WTC11 (cell line): ENCODE results near the gene TMEM184A. TPM values are rescaled to one million over a fixed set of nuclear protein-coding genes. Genes with fewer than 3 reads are reported as not detected.

Experiments
- ATAC-seq: fragments of 200-7000 bp; cut with Tn5 transposase; 2 replicates; pipeline ENCODE4 v1.10.0; 2021; ENCODE audit warnings: mild to moderate bottlenecking, moderate library complexity
- CTCF ChIA-PET: fragments of 300-600 bp; sonication (Branson Sonifier 250); formaldehyde crosslinking; loops from one replicate; lab custom pipeline; 2021; ENCODE audit warnings: antibody characterized with exemption; lab: Charles Lee
- POLR2A ChIA-PET: fragments of 350-600 bp; sonication (Branson Sonifier 250); formaldehyde crosslinking; loops from one replicate; lab custom pipeline; 2021; ENCODE audit warnings: antibody characterized with exemption; lab: Charles Lee
- DNase-seq: peaks from one replicate; pipeline ENCODE4 v3.0.0; 2021; ENCODE audit warnings: low spot score
- H3K27ac Mint-ChIP-seq: 2 replicates; pipeline ENCODE4 v1.8.0; 2021; ENCODE audit warnings: mixed read lengths
- H3K27me3 Mint-ChIP-seq: 2 replicates; pipeline ENCODE4 v1.8.0; 2021; ENCODE audit warnings: low read depth, mild to moderate bottlenecking, moderate library complexity, mixed read lengths
- H3K36me3 Mint-ChIP-seq: 2 replicates; pipeline ENCODE4 v1.8.0; 2021; ENCODE audit warnings: mixed read lengths
- H3K4me1 Mint-ChIP-seq: 2 replicates; pipeline ENCODE4 v1.8.0; 2022; ENCODE audit warnings: mixed read lengths
- H3K4me3 Mint-ChIP-seq: 2 replicates; pipeline ENCODE4 v1.8.0; 2021; ENCODE audit warnings: mild to moderate bottlenecking, moderate library complexity, mixed read lengths
- H3K9me3 Mint-ChIP-seq: 2 replicates; pipeline ENCODE4 v1.8.0; 2021; ENCODE audit warnings: mixed read lengths
- AFF4 ChIP-seq: sonication (generic); formaldehyde crosslinking; IDR thresholded peaks from 2 replicates; pipeline ENCODE4 v1.8.1; 2023; ENCODE audit warnings: mild to moderate bottlenecking, missing genetic modification reagents, borderline replicate concordance
- CREB1 ChIP-seq: sonication (generic); formaldehyde crosslinking; IDR thresholded peaks from 2 replicates; pipeline ENCODE4 v1.8.0; 2023; ENCODE audit warnings: mild to moderate bottlenecking, missing genetic modification reagents
- E2F4 ChIP-seq: sonication (generic); formaldehyde crosslinking; IDR thresholded peaks from 2 replicates; pipeline ENCODE4 v1.8.1; 2022; ENCODE audit warnings: low read depth, mild to moderate bottlenecking, moderate library complexity, missing genetic modification reagents, borderline replicate concordance
- ELF4 ChIP-seq: sonication (generic); formaldehyde crosslinking; IDR thresholded peaks from 2 replicates; pipeline ENCODE4 v1.8.1; 2022; ENCODE audit warnings: low read depth, mild to moderate bottlenecking, moderate library complexity, missing genetic modification reagents
- GRHL2 ChIP-seq: fragments of 250-450 bp; sonication (Bioruptor Pico); IDR thresholded peaks from 2 replicates; pipeline ENCODE4 v1.8.0; 2022; ENCODE audit warnings: mild to moderate bottlenecking, moderate library complexity; ENCODE audit not compliant: insufficient replicate concordance, severe bottlenecking
- IRF2 ChIP-seq: sonication (generic); formaldehyde crosslinking; IDR thresholded peaks from 2 replicates; pipeline ENCODE4 v1.8.0; 2022; ENCODE audit warnings: low read depth, missing genetic modification reagents, borderline replicate concordance
- MAX ChIP-seq: sonication (generic); formaldehyde crosslinking; IDR thresholded peaks from 2 replicates; pipeline ENCODE4 v1.8.0; 2022; ENCODE audit warnings: mild to moderate bottlenecking, missing genetic modification reagents
- NR2C2 ChIP-seq: sonication (generic); formaldehyde crosslinking; IDR thresholded peaks from 2 replicates; pipeline ENCODE4 v1.8.0; 2022; ENCODE audit warnings: mild to moderate bottlenecking, missing genetic modification reagents
- SMAD3 ChIP-seq: sonication (generic); formaldehyde crosslinking; IDR thresholded peaks from 2 replicates; pipeline ENCODE4 v1.8.0; 2022; ENCODE audit warnings: missing genetic modification reagents, mild to moderate bottlenecking, borderline replicate concordance
- SOX15 ChIP-seq: fragments of 250-450 bp; sonication (Bioruptor Pico); IDR thresholded peaks from 2 replicates; pipeline ENCODE4 v1.9.0; 2021; ENCODE audit warnings: mild to moderate bottlenecking
- TCF7 ChIP-seq: sonication (generic); formaldehyde crosslinking; IDR thresholded peaks from 2 replicates; pipeline ENCODE4 v1.8.0; 2022; ENCODE audit warnings: mild to moderate bottlenecking, low read depth, missing genetic modification reagents, moderate library complexity
- TEAD4 ChIP-seq: sonication (generic); formaldehyde crosslinking; IDR thresholded peaks from 2 replicates; pipeline ENCODE4 v1.8.0; 2022; ENCODE audit warnings: mild to moderate bottlenecking, missing genetic modification reagents
- USF1 ChIP-seq: sonication (generic); formaldehyde crosslinking; IDR thresholded peaks from 2 replicates; pipeline ENCODE4 v1.8.0; 2022; ENCODE audit warnings: mild to moderate bottlenecking, missing genetic modification reagents
- USF2 ChIP-seq: sonication (generic); formaldehyde crosslinking; IDR thresholded peaks from 2 replicates; pipeline ENCODE4 v1.8.1; 2023; ENCODE audit warnings: mild to moderate bottlenecking, missing genetic modification reagents, moderate library complexity
- ZNF423 ChIP-seq: fragments of 250-450 bp; sonication (Bioruptor Pico); IDR thresholded peaks from 2 replicates; pipeline ENCODE4 v2.1.2; 2022; ENCODE audit warnings: mild to moderate bottlenecking, moderate library complexity
- ZNF532 ChIP-seq: fragments of 250-450 bp; sonication (Bioruptor Pico); IDR thresholded peaks from 2 replicates; pipeline ENCODE4 v1.9.0; 2021; ENCODE audit warnings: mild to moderate bottlenecking, borderline replicate concordance
- ZNF671 ChIP-seq: fragments of 250-450 bp; sonication (Bioruptor Pico); IDR thresholded peaks from 2 replicates; pipeline ENCODE4 v1.8.0; 2021; ENCODE audit warnings: mild to moderate bottlenecking
- total RNA-seq: library from RNA; stranded (reverse); gene quantifications from 3 replicates; pipeline ENCODE4 v1.2.3, GENCODE V29; 2021

The TMEM184A gene
- total RNA-seq, 1 experiment from 2014 or later = 1.4 TPM

GRCh38 chr7:1586126-1586826 is 30.3 kb upstream of the TMEM184A start:
- Mint-ChIP-seq H3K9me3 (peaks cover 16% of the 10 kb centered on the region), H3K27ac (no peak overlapping the region), H3K4me3 (no peak overlapping the region), H3K36me3 (peaks cover 11% of the 10 kb centered on the region), H3K4me1 (no peaks in the 10 kb centered on the region), H3K27me3 (no peaks in the 10 kb centered on the region)
- TF ChIP-seq ZNF423 (CRISPR knock-in tag) (no peak), SMAD3 (CRISPR knock-in tag) (no peak), AFF4 (CRISPR knock-in tag) (no peak), CREB1 (no peak), IRF2 (no peak), SOX15 (CRISPR knock-in tag) (no peak), TCF7 (no peak), ELF4 (CRISPR knock-in tag) (no peak), ZNF532 (CRISPR knock-in tag) (no peak), USF2 (CRISPR knock-in tag) (no peak), MAX (no peak), GRHL2 (CRISPR knock-in tag) (no peak)
- ATAC-seq = no peak
- CTCF ChIA-PET = interaction anchor here (0.9 kb wide), 1 partner anchor 124 kb away, joined by 3 read pairs; no protein-coding TSS in a partner anchor
- POLR2A ChIA-PET = no interaction called here
- no peak for DNase-seq

GRCh38 chr7:1585142-1585981 is 29.4 kb upstream of the TMEM184A start:
- ATAC-seq (no peak), DNase-seq (no peak)
- Mint-ChIP-seq H3K27me3 (no peaks in the 10 kb centered on the region), H3K9me3 (peaks cover 16% of the 10 kb centered on the region), H3K36me3 (peaks cover 11% of the 10 kb centered on the region), H3K4me1 (peaks cover 2% of the 10 kb centered on the region), H3K4me3 (no peak overlapping the region), H3K27ac (peak overlapping the region; percentile 69; the same call in 1 of the 2 replicates)
- ChIA-PET CTCF (interaction anchor here (0.9 to 1.1 kb wide), 2 partner anchors 79 to 124 kb away, joined by 3 read pairs; no protein-coding TSS in a partner anchor), POLR2A (no interaction called here)
- no peak for TF ChIP-seq ZNF671
- no peak for TF ChIP-seq TEAD4 (CRISPR knock-in tag)
- TF ChIP-seq USF1 = no peak
- no peak for TF ChIP-seq NR2C2 (CRISPR knock-in tag)
- no peak for TF ChIP-seq AFF4 (CRISPR knock-in tag)
- no peak for TF ChIP-seq E2F4 (CRISPR knock-in tag)
